Measurements from ENCODE around the gene LRP1B.
"Not testable (repeated sequence)": the region's sequence is repeated elsewhere in the genome, so short reads cannot be mapped to it uniquely, and the experiment has no call there.

The LRP1B gene

DNA sequence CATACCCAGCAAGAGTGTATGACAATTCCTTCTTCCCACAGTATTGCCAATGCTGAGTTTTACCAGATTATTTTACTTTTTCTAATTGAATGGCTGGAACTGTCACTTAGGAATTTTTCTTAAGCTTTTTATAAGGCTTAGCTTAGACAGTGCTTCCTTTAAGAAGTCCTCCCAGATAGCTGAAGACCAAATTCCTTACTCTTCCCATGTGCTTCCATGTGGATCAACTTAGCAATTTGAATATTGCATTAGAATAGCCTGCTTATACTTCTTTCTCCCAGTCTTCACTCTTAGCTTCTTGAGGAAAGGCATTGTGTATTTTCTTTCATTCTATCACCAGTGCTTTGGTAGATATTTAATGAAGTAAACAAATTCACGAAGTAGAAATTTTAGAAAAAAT lies 1144.4 kb downstream of the LRP1B start:
- in situ Hi-C loops (cut with MboI; ENCODE audit: low sequenced_read_pairs): no loop called here

DNA sequence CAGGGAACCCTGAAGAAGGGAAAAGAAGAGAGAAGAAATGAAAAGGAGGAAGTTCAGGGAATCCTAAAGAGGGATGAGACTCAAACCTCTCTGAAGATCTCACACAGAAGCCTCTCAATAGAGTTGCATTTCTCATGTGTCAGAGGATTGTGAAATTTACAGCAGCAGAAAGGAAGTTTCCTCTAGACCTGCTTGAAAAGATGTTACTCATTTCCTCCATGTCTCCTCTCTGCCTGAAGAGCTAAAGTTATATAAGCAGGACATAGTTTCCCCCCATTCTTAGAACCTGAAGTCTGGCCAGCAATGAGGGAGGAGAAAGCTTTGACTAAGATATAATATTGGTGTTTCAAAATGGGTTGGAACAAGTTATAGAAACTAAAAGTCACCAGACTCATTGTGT lies 1155.6 kb downstream of the LRP1B start:
- in situ Hi-C loops (cut with MboI; ENCODE audit: low sequenced_read_pairs): no loop called here

DNA sequence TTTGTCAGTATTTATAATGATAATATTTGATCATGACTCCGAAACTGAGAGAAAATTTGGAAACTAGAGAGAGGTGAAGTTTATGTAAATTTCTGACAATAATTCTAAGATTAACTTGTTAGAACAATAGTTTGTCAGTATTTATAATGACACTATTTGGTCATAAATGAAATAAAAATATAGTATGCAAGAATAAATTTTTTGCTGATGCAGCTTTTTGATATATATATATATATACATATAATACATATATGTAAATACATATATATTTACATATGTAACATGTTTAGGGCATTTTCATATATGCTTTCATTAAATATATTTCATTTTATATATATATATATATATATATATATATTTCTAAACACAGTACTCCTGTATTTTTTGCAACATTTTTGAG lies 1158.1 kb downstream of the LRP1B start:
- in situ Hi-C loops (cut with MboI; ENCODE audit: low sequenced_read_pairs): no loop called here

DNA sequence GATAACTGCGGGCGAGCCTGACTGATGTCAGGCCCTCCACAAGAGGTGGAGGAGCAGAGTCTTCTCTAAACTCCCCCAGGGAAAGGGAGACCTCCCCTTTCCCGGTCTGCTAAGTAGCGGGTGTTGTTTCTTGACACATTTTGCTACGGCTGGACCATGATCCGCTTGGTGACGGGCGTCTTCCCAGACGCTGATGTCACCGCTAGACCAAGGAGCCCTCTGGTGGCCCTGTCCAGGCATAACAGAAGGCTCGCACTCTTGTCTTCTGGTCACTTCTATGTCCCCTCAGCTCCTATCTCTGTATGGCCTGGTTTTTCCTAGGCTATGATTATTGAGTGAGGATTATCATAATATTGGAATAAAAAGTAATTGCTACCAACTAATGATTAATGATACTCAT lies 1166.5 kb downstream of the LRP1B start:
- in situ Hi-C loops (cut with MboI; ENCODE audit: low sequenced_read_pairs): not testable (repeated sequence)

DNA sequence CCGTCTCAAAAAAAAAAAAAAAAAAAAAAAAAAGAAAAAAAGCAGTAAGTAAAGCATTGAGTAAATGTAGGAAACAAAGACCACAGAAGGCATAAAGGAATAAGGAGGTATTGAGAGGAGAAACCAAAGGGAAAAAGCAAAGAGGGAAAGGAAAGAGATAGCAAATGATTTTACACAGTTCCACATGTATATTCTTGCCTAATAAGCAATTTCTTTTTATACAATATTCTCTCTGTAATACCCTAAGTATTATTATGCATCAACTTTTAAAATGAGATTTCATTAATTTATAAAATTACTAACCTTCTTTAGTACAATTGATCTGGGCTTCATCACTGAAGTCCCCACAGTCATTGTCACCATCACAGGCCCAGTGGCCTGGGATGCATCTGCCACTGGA lies 1180.9 kb downstream of the LRP1B start:
- in situ Hi-C loops (cut with MboI; ENCODE audit: low sequenced_read_pairs): no loop called here

DNA sequence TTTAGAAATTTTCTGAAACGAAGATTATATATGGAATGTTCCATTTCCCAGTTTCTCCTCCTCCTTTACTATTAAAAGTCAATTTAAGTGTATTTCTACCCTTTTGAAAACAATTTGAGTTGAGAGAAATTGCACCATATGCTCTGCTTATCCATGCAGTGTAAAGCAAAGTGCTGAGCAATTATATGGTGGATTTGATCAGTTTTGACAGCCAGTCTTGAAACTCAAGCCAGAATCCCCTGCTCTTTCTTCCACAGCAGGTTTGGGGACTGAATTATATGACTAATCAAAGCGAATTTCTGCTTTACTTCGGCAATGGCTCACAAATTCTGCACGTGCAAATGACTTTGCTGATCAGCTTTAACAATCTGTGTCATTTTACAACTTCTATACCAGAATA lies 1183.6 kb downstream of the LRP1B start:
- in situ Hi-C loops (cut with MboI; ENCODE audit: low sequenced_read_pairs): no loop called here

DNA sequence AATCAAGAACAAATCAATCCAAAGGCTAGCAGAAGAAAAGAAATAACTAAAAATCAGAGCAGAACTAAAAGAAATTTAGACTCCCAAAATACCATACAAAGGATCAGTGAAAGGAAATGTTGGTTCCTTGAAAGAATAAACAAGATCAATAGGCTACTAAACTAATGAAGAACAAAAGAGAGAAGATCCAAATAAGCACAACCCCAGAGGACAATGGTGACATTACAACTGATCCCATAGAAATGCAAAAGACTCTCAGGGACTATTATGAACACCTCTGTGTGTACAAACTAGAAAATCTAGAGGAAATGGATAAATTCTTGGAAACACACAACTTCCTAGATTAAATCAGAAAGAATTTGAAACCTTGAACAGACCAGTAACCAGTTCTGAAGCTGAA lies 1186.9 kb downstream of the LRP1B start:
- in situ Hi-C loops (cut with MboI; ENCODE audit: low sequenced_read_pairs): no loop called here

DNA sequence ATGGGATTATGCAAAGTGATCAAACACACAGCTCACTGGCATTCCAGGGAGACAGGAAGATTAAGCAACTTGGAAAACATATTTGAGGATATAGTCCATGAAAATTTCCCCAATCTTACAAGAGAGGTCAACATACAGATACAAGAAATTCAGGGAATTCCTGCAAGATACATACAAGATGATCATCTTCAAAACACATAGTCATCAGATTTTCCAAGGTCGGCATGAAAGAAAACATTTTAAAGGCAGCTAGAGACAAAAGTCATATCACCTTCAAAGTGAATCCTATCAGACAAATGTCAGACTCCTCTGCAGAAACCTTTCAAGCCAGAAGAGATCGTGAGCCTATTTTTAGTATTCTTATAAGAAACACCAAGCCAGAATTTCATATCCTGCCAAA lies 1188.5 kb downstream of the LRP1B start:
- in situ Hi-C loops (cut with MboI; ENCODE audit: low sequenced_read_pairs): no loop called here

DNA sequence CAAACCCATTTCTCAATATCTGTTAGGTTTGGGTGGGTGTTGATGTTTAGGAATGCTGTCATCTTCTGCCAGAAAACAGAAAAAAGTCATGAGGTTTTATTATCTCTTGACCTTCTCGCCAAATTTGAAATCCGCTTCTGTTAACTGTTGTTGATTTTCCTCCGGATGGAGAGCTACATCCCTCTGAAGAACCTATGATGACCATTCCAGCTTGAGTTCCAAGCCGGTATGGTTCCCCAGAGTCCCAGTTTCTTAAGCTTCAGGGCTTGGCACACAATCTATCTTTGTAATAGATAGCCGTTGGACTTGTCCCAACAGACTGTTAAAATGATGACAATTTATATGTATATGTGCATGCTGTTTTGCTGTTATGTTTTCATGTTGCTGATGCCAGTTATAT lies 1201.0 kb downstream of the LRP1B start:
- in situ Hi-C loops (cut with MboI; ENCODE audit: low sequenced_read_pairs): no loop called here

DNA sequence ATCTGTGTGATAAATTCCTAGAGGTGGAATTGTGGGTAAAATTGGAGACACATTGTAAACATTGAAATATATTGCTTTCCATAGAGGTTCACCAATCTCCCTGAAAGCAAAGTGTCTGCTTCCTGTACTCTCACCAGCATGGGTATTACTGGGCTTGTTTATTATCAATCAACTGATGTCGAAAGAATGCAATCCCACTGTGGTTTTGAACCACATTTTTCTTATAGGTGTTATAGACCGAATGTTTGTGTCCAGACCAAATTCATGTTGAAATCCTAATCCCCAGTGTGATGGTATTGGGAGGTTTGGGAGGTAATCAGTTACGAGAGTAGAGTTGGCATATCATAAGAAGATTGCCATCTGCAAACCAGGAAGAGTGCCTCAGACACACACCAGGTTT lies 1212.4 kb downstream of the LRP1B start:
- in situ Hi-C loops (cut with MboI; ENCODE audit: low sequenced_read_pairs): no loop called here

DNA sequence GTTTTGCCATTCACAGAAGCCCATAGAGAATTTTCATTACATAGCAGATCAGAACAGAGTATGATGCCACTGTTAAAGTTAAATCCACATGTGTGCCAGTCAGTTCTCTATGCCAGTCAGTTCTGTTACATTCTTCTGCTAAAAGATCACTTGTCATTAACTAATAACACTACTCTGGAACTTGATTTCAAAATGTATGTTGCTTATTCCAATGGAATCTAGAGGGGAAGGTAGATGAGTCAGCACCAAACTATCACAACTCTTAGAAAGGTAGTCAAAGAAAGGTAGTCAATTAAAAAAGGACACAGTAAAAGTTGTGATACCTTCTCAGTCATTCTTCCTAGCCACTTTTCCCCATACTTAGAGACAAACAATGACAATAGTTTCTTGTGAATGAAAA lies 1214.4 kb downstream of the LRP1B start:
- in situ Hi-C loops (cut with MboI; ENCODE audit: low sequenced_read_pairs): no loop called here

DNA sequence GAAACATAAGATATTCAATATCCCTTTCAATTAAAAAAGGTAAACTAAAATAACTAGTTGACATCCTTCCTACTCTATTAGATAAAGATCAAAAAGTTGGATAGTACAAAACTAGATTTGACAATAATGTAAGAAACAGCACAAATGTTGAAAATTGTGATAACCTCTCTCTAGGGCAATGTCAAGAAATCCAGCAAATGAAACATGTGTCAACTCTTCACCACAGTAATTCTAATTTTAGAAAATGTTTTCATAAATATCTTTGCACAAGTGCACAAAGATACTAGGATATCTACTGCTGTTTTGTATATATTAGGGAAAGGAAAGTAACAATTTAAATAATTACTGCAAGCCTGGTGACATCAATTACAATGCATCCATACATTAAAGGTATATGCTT lies 1220.1 kb downstream of the LRP1B start:
- in situ Hi-C loops (cut with MboI; ENCODE audit: low sequenced_read_pairs): no loop called here

DNA sequence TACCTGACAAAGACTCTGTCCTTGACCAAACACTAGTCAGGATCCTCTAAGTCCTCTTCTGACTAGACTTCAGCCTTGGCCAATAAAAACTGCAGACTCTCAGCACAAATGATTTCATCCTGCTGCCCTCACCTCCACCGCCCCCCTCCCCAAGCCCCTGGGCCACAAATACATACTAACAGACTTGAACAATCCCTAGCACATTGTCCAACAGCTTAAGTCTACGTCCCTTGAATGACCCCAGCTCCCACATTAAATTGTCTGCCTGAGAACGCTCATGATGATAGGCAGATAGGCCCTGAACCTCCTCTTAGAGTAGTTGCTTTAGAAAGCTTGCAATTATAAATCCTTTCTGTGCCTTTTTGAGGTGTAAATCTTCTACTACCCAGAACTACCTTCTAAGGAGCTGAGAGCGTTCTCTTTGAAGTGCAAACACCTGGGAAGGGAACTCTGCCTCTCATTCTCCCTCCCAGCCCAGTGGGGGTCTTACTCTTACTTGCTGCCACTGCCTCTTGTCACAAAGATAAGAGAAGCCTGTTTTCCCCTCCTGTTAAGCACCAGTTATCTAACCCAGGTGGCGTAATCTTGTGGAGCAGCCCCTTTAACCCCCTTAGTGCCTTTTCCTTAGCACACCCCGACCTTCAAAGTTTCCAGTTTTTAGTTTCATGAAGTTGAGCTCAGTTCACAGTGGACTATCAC lies 1225.6 kb downstream of the LRP1B start:
- in situ Hi-C loops (cut with MboI; ENCODE audit: low sequenced_read_pairs): no loop called here

DNA sequence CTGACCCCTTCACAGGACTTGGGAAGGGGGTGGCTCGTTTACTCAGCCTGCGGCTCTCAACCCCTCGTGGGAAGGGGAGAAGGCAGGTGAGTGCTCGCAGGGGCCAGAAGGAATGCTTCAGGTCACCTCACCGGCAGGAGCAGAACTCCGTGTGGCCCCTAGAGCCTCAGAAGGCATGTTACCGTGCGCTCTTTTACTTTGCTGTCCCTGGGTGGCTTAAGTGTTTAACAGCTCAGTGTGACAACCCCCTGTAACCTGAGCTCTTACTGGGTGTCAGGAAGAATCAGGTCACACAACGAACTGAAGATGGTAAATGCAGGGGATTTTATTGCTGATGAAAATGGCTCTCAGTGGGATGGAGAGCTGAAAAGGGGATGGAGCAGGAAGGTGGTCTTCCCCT lies 1235.4 kb downstream of the LRP1B start:
- in situ Hi-C loops (cut with MboI; ENCODE audit: low sequenced_read_pairs): no loop called here

DNA sequence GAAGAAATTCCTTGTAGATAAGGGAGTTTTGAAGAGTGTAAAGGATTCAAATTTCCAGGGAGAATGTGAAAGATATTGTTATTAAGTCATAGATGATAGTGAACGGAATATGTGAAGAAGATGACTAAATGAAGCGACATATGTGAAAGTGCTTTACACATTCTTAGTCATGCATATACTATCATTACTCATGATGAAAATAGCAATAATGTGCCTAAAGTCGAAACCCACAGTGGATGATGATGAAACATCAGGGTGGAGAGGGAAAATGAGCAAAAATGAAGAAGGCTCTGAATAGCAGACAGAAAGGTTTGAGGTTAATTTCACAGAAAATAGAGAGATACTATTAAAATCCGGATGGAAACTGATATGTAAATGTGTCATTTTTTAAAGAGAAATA lies 1237.1 kb downstream of the LRP1B start:
- in situ Hi-C loops (cut with MboI; ENCODE audit: low sequenced_read_pairs): no loop called here

DNA sequence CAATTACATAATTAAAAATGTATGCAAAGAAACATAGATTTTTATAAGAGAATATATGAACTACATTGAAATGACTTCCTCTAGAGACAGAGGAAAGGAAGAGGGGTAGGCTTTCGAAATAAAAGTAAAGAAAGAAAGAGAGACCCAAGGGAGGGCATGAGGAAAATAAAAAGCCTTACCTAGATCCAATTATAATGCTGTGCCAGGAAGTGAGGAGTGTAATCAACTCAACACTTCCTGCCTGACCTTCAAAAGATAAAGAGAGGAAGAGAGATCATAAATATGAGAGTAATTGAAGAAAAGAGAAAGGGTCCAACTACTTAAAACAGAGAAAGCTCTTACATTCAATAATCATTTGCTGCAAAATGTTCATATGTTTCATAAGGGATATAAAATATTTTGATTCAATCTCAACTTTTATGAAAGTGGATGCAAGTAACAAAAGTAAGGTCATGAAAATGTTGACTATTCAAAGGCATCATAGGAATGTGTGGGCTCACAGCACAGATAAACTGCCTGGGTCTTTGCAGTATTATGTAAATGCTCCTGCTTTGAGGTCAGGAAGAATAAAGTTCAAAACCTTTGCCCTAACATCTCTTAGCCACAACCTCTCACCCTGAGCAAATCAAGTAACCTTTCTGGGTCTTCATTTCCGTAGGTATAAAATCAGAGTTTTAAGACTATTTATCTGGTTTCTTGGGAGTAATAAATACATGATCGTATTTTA lies 1237.7 kb downstream of the LRP1B start:
- in situ Hi-C loops (cut with MboI; ENCODE audit: low sequenced_read_pairs): no loop called here

DNA sequence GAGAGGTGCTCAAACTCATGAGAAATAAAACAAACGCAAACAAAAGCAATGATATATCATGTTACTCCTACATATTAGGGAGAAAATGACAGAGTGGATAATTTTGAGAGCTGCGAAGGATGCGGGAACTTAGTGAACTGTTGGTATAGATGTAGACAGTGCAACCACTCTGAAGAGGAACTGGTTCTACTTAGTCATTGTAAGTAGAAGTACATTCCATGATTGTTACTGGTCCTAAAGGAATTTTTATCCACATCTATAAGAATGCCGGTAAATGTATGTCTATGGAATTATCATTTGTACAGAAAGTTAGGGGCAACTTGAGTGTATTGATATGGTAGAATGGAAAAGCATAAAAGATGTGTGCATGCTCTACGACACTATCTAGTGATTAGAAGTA lies 1238.4 kb downstream of the LRP1B start:
- in situ Hi-C loops (cut with MboI; ENCODE audit: low sequenced_read_pairs): no loop called here

DNA sequence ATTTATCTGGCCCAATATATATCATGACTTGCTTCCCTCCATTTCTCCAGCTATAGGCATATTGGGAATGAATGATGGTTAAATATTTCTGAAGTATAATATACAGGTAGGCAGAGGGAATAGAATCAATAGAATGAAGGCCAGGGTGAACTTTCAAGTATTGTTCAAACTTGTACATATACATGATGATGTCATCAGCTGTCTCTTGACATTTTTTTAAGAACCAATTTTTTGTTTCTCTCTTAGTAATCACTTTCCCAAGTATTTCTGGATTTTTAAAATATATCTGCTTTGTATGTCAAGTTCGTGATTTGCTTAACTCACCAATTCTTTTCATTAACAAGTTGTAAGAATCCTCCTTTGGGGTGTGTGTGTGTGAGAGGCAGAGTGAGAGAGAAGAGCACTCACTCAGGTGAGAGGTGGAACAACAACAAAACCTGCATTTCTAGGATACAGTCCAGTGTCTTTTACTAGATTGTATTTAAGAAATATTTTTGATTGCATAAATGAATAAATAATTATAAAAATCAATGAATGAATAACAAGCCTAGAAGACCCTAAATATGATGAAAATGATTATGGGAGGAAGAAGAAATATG lies 1239.1 kb downstream of the LRP1B start:
- in situ Hi-C loops (cut with MboI; ENCODE audit: low sequenced_read_pairs): no loop called here

DNA sequence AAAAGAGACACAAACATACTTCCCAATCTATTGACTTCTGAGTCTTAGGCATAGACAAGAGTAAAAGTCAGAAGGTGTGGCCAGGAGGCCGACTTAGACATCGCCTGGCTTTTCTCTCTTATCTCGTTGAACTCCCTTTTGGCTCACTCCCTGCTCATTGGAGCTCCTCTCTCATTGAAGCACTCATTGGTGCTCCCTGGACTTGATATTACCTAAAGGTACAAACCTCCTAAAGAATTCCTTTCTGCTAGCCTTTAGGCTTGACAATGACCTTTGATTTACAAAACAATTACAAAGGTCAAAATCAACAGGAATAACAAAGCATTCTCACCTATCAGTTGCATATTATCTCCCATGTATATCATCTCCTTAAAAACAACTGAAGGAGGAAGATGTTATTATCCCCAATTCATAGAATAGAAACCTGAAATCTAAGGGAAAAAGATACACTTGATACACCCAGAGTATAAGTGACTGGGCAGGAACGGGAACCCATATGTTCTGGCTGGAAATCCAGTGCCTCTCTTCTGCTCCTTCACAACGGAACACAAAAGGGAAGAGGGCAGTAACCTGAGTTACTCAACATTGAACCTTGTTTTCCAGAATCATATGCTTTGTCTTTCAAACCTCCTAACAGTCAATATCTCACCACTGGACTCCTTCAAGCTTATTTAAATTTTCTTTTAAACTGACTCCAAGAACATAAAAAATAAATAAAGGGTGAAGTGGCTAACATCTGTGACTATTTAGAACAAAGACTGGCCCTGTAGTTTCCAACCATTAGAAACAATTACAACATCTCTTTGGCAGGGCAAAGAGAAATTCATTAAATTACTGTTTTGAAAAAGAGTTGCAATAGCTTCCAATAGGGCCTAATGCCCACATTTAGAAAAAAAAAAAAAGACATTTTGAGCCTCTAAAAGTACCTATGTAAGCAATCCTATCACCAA lies 1247.9 kb downstream of the LRP1B start:
- in situ Hi-C loops (cut with MboI; ENCODE audit: low sequenced_read_pairs): no loop called here

DNA sequence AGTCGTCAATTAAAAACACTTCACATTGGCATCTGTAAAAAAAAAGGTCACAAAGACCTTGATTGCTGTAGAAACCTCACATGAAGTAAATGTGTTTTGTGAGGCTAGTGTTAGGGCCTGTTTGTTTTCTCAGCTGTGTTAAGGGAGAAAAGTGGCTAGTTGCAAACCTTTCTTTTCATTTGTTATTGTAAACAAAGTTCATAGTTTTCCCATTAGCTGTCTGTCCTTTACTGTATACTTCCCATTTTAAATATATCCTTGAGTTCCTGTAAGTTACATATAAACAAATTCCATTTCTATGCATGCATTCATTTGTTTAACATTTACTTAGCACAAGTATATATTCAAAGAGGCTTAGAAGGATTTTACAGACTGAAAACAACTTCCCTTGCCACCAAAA lies 1250.2 kb downstream of the LRP1B start:
- in situ Hi-C loops (cut with MboI; ENCODE audit: low sequenced_read_pairs): no loop called here

DNA sequence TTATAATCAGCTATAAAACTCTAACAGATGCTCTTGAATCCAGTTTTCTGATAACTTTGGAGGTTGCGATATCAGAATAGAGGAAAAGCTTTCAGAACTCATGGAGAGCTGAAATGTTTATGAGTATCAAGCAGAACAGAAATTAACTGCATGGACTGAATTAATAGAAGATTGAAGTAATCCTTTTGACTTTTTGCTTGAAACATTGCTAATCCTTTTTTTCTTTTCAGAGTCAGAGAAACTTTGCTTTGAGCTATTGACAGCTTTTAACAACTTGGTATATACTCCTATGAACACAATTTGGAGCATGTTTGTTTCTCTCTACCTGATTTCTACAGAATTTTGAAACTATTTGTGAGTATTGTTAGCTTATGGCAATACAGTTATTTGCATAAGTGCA lies 1254.8 kb downstream of the LRP1B start:
- in situ Hi-C loops (cut with MboI; ENCODE audit: low sequenced_read_pairs): no loop called here
